Neural progenitor cell (in vitro differentiated cells): Measurements from ENCODE around the gene FAM83F. TPM values are rescaled to one million over a fixed set of nuclear protein-coding genes. Genes with fewer than 3 reads are reported as not detected.

Experiments
- DNase-seq: peaks from one replicate; pipeline ENCODE4 v3.0.0-alpha.2; 2016; ENCODE audit warnings: low spot score
- H2AFZ ChIP-seq: fragments of 200-600 bp; sonication (generic); replicated peaks from 2 replicates; pipeline ENCODE4 v1.6.1; 2016; ENCODE audit warnings: antibody characterized with exemption
- H3F3A ChIP-seq: fragments of 200-600 bp; sonication (generic); 2 replicates; pipeline ENCODE4 v1.6.1; 2016; ENCODE audit warnings: antibody characterized with exemption, low read depth
- H3K27ac ChIP-seq: fragments of 200-600 bp; sonication (generic); 2 replicates; pipeline ENCODE4 v1.5.1; 2016; ENCODE audit warnings: mild to moderate bottlenecking
- H3K27me3 ChIP-seq: fragments of 200-600 bp; sonication (generic); 2 replicates; pipeline ENCODE4 v1.6.1; 2016; ENCODE audit warnings: mild to moderate bottlenecking, moderate library complexity
- H3K36me3 ChIP-seq: fragments of 200-600 bp; sonication (generic); 2 replicates; pipeline ENCODE4 v1.5.1; 2016
- H3K4me1 ChIP-seq: fragments of 200-600 bp; sonication (generic); 2 replicates; pipeline ENCODE4 v1.6.1; 2016; ENCODE audit warnings: mixed run types
- H3K4me2 ChIP-seq: fragments of 200-600 bp; sonication (generic); 2 replicates; pipeline ENCODE4 v1.6.1; 2016
- H3K4me3 ChIP-seq: fragments of 200-600 bp; sonication (generic); 2 replicates; pipeline ENCODE4 v1.5.1; 2016
- H3K79me2 ChIP-seq: fragments of 200-600 bp; sonication (generic); 2 replicates; pipeline ENCODE4 v1.6.1; 2016; ENCODE audit warnings: low read depth
- H3K9ac ChIP-seq: fragments of 200-600 bp; sonication (generic); 2 replicates; pipeline ENCODE4 v1.6.1; 2016
- H3K9me3 ChIP-seq: fragments of 200-600 bp; sonication (generic); 2 replicates; pipeline ENCODE4 v1.5.1; 2016; ENCODE audit warnings: low read depth
- H4K20me1 ChIP-seq: fragments of 200-600 bp; sonication (generic); 2 replicates; pipeline ENCODE4 v1.6.1; 2016; ENCODE audit warnings: low read depth
- H3K27ac Mint-ChIP-seq: 3 replicates; pipeline ENCODE4 v1.8.0; 2021; ENCODE audit warnings: mixed read lengths
- H3K27me3 Mint-ChIP-seq: 2 replicates; pipeline ENCODE4 v1.8.0; 2022; ENCODE audit warnings: low read depth, mild to moderate bottlenecking, inconsistent platforms, moderate library complexity, mixed read lengths; ENCODE audit not compliant: insufficient read depth
- H3K36me3 Mint-ChIP-seq: 3 replicates; pipeline ENCODE4 v1.8.0; 2021; ENCODE audit warnings: mixed read lengths
- H3K4me1 Mint-ChIP-seq: 3 replicates; pipeline ENCODE4 v1.8.0; 2021; ENCODE audit warnings: mixed read lengths
- H3K4me3 Mint-ChIP-seq: 3 replicates; pipeline ENCODE4 v1.8.0; 2021; ENCODE audit warnings: mild to moderate bottlenecking, moderate library complexity, mixed read lengths
- H3K9me3 Mint-ChIP-seq: 3 replicates; pipeline ENCODE4 v1.8.0; 2020; ENCODE audit warnings: mixed read lengths
- CTCF ChIP-seq: fragments of 200-600 bp; sonication (generic); IDR thresholded peaks from 2 replicates; pipeline ENCODE4 v1.5.1; 2017; ENCODE audit warnings: antibody characterized with exemption, mild to moderate bottlenecking
- EZH2 ChIP-seq: fragments of 200-600 bp; sonication (generic); IDR thresholded peaks from 2 replicates; pipeline ENCODE4 v1.6.1; 2017; ENCODE audit warnings: antibody characterized with exemption, mild to moderate bottlenecking, moderate library complexity
- EZH2phosphoT487 ChIP-seq: fragments of 200-600 bp; sonication (generic); IDR thresholded peaks from 2 replicates; pipeline ENCODE4 v1.6.1; 2017; ENCODE audit warnings: antibody characterized with exemption
- total RNA-seq: library from RNA; depleted of rRNA; stranded (reverse); fragments of >200 nt; gene quantifications from 2 replicates; pipeline ENCODE4 v1.2.3, GENCODE V29; 2015; ENCODE audit warnings: low replicate concordance

Gene FAM83F
- total RNA-seq, 1 donor from 2014 or later = 0.09 TPM

DNA sequence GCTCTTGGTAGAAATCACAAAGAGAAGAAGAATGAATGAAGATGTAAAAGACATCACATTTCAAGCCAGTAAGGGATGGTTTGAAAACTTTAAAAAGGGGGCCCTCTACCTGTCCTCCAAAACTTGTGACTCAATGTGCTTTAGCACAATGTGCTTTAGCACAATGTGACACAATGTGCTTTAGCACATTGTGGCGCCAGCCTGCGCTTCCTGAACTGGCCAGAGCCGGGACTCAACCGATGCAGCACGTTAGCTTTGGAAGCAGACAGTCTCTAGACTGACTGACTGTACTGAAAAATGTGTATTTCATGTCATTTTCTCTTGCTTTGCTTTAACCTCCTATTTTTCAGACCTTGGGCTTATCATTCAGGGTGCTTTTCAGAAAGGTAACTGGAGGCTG lies 63.5 kb downstream of the FAM83F start:
- no peak overlapping the region for H2AFZ ChIP-seq
- TF ChIP-seq EZH2phosphoT487 (no peak), EZH2 (no peak), CTCF (no peak)
- Mint-ChIP-seq H3K4me3 (no peak overlapping the region), H3K27me3 (peaks cover 3% of the 10 kb centered on the region), H3K4me1 (no peaks in the 10 kb centered on the region), H3K27ac (no peak overlapping the region), H3K36me3 (no peaks in the 10 kb centered on the region), H3K9me3 (no peaks in the 10 kb centered on the region)
- peaks cover 77% of the 10 kb centered on the region for H3K79me2 ChIP-seq
- H3K27ac ChIP-seq = no peak overlapping the region
- peaks cover 6% of the 10 kb centered on the region for H3K4me1 ChIP-seq
- H4K20me1 ChIP-seq = peaks cover 93% of the 10 kb centered on the region
- no peaks in the 10 kb centered on the region for H3K9me3 ChIP-seq
- no peak overlapping the region for H3K9ac ChIP-seq
- H3K36me3 ChIP-seq = no peaks in the 10 kb centered on the region
- no peak overlapping the region for H3K4me3 ChIP-seq
- peak; percentile 33 for DNase-seq
- peak overlapping the region; percentile 2 for H3K4me2 ChIP-seq
- H3K27me3 ChIP-seq = no peaks in the 10 kb centered on the region
- H3F3A ChIP-seq = peaks cover 8% of the 10 kb centered on the region

DNA sequence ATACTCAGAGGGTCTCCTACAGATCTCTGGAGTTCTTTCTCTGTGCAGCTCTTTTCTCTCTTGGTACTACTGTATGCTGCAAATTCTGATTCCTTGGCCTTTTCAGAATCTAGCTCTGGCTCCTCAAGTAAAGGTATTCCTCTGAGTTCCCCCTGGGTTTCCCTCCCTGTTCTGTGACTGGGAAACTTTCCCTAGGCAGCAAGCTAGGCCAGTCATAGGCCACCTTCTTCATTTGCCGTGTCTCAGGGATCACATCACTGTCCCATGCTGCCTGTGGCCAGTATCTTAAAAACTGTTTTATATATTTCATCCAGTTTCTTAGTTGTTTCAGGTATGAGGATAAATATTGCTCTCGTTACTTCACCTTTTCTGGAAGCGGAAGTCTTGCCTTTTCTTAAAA lies 71.2 kb downstream of the FAM83F start:
- peaks cover 1% of the 10 kb centered on the region for H3K4me1 Mint-ChIP-seq
- H3K36me3 Mint-ChIP-seq = no peaks in the 10 kb centered on the region
- no peak overlapping the region for H3K27ac Mint-ChIP-seq
- DNase-seq = no peak
- no peak overlapping the region for H3K9ac ChIP-seq
- TF ChIP-seq EZH2 (no peak), EZH2phosphoT487 (no peak), CTCF (no peak)
- peaks cover 93% of the 10 kb centered on the region for H4K20me1 ChIP-seq
- no peaks in the 10 kb centered on the region for H3K27me3 ChIP-seq
- H3K79me2 ChIP-seq = peaks cover 90% of the 10 kb centered on the region
- no peaks in the 10 kb centered on the region for H3K36me3 ChIP-seq
- H3K27me3 Mint-ChIP-seq = peaks cover 3% of the 10 kb centered on the region
- H3K4me3 ChIP-seq = no peak overlapping the region
- no peak overlapping the region for H3K27ac ChIP-seq
- H3K4me2 ChIP-seq = no peak overlapping the region
- no peaks in the 10 kb centered on the region for H3K9me3 ChIP-seq
- H3F3A ChIP-seq = no peaks in the 10 kb centered on the region
- H3K4me3 Mint-ChIP-seq = no peak overlapping the region
- no peaks in the 10 kb centered on the region for H3K4me1 ChIP-seq
- H3K9me3 Mint-ChIP-seq = no peaks in the 10 kb centered on the region
- no peak overlapping the region for H2AFZ ChIP-seq

GRCh38 chr22:40067639-40068038 lies 72.9 kb downstream of the FAM83F start:
- Histone ChIP-seq H3F3A (no peaks in the 10 kb centered on the region), H2AFZ (no peak overlapping the region), H3K4me2 (no peak overlapping the region), H3K27ac (no peak overlapping the region), H3K4me3 (no peak overlapping the region), H3K9ac (no peak overlapping the region), H4K20me1 (peaks cover 99% of the 10 kb centered on the region), H3K36me3 (no peaks in the 10 kb centered on the region), H3K27me3 (no peaks in the 10 kb centered on the region), H3K79me2 (peaks cover 88% of the 10 kb centered on the region), H3K4me1 (peaks cover 6% of the 10 kb centered on the region), H3K9me3 (no peaks in the 10 kb centered on the region)
- peaks cover 9% of the 10 kb centered on the region for H3K4me1 Mint-ChIP-seq
- H3K27ac Mint-ChIP-seq = no peak overlapping the region
- H3K27me3 Mint-ChIP-seq = no peaks in the 10 kb centered on the region
- no peaks in the 10 kb centered on the region for H3K9me3 Mint-ChIP-seq
- DNase-seq = no peak
- no peaks in the 10 kb centered on the region for H3K36me3 Mint-ChIP-seq
- no peak overlapping the region for H3K4me3 Mint-ChIP-seq
- no peak for TF ChIP-seq CTCF
- TF ChIP-seq EZH2phosphoT487 = no peak
- no peak for TF ChIP-seq EZH2

DNA sequence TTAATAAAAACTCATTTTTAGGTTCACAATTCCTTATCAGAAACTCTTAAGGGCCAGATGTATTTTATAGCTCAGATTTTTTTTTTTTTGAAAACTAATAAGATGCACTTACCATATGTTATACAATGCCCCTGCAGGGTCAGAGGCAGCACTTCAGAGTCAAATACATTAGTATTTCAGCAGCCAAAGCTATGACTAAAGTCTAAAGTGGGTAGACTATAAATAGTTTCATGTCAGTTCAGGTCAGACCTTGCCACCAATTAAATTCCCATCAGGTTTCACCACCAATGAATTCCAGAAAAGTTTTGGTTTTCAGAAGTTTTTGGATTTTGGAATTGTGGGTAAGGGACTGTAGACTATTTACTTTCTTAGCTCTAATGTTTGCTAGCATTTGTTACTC lies 75.9 kb downstream of the FAM83F start:
- H3K4me1 ChIP-seq = peaks cover 6% of the 10 kb centered on the region
- no peak overlapping the region for H3K27ac ChIP-seq
- no peaks in the 10 kb centered on the region for H3K27me3 Mint-ChIP-seq
- no peaks in the 10 kb centered on the region for H3F3A ChIP-seq
- H4K20me1 ChIP-seq = peaks cover 81% of the 10 kb centered on the region
- no peaks in the 10 kb centered on the region for H3K9me3 Mint-ChIP-seq
- no peak overlapping the region for H3K9ac ChIP-seq
- no peaks in the 10 kb centered on the region for H3K36me3 ChIP-seq
- no peaks in the 10 kb centered on the region for H3K36me3 Mint-ChIP-seq
- no peak overlapping the region for H3K4me2 ChIP-seq
- no peak overlapping the region for H3K27ac Mint-ChIP-seq
- peaks cover 65% of the 10 kb centered on the region for H3K79me2 ChIP-seq
- no peak overlapping the region for H2AFZ ChIP-seq
- no peak overlapping the region for H3K4me3 ChIP-seq
- peaks cover 18% of the 10 kb centered on the region for H3K4me1 Mint-ChIP-seq
- no peak for DNase-seq
- H3K27me3 ChIP-seq = no peaks in the 10 kb centered on the region
- TF ChIP-seq EZH2phosphoT487 (no peak), CTCF (no peak)
- H3K4me3 Mint-ChIP-seq = no peak overlapping the region
- no peaks in the 10 kb centered on the region for H3K9me3 ChIP-seq
